ENCODE data around the gene KLF12.

The KLF12 gene

DNA sequence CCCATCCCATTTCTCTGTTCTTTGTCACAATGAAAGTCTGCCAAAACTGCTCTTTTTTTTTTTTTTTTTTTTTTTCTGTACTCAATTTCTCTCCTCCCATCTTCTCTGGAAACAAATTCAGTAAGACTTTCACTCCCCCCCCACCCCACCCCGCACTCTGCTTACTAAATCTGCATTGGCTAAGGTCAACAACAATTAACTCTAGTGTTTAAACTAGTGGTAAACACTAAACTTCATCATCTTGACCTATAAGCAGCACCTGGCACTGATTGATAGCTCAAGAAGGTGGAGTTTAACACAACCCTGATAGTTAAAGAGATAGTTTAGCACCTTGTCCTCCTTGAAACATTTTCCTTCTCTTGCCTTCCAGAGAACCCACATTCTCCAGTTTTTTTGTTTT is 14.1 kb upstream of the KLF12 start:
- no peaks in the 10 kb centered on the region for H3K9me3 Mint-ChIP-seq
- H3K27ac Mint-ChIP-seq = no peak overlapping the region
- H3K27me3 Mint-ChIP-seq (ENCODE audit: low read depth) = peaks cover 10% of the 10 kb centered on the region
- H3K4me1 Mint-ChIP-seq (ENCODE audit: low read depth) = no peaks in the 10 kb centered on the region
- H3K4me3 Mint-ChIP-seq = no peak overlapping the region
- H3K36me3 Mint-ChIP-seq (ENCODE audit: low read depth) = no peaks in the 10 kb centered on the region

DNA sequence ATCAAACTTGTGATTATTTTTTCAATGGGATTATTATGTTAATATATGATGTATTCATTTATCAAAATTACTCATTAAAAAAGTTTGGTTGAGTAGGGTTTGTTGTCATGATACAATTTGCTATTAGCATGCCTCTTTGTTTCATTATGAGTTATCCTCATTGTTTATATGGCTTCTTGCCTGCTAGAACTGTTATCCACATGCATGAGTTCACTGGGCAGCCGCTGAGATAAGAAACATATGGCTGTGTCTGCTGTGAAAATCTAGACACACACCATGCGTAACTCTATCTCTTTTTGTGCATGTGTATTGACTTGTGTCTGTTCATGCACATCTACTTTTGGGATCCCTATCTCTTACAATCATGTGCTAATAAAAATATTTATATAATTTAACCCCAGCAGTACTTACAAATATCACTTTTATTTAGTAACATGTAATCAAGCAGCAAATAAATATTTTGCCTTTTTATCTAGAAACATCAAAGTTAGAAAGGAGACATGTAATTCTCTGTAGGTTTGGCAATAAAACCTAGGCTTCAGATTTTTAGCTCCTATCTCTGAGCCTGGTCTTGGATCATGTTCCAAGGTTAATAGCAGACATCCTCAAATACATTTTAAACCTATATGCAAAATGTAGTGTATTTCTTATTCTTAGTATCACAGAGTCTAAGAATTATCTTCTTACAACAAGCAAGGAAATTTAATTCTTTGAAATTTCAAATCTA is 11.2 kb upstream of the KLF12 start:
- no peaks in the 10 kb centered on the region for H3K9me3 Mint-ChIP-seq
- no peak overlapping the region for H3K4me3 Mint-ChIP-seq
- no peaks in the 10 kb centered on the region for H3K36me3 Mint-ChIP-seq (ENCODE audit: low read depth)
- H3K4me1 Mint-ChIP-seq (ENCODE audit: low read depth) = no peaks in the 10 kb centered on the region
- H3K27ac Mint-ChIP-seq = no peak overlapping the region
- peaks cover 29% of the 10 kb centered on the region for H3K27me3 Mint-ChIP-seq (ENCODE audit: low read depth)

DNA sequence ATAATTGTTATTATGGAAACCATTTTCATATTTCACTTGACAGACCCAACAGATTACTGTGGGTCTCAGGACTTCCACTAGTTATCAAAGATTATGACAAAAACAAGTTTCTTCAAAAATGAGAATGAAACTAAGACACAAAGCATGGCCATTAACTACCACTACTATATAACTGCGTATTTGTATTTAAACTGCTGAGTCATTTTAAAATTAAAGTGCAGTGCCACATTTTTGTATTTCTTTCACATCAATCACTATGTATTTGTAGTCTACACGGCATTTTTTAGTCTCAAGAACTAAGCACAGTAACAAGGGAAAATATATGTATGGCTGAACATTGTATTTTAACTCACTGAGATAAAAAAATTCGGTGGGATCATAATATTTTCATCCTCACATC is 10.1 kb upstream of the KLF12 start:
- Mint-ChIP-seq H3K36me3 (ENCODE audit: low read depth) (no peaks in the 10 kb centered on the region), H3K27ac (no peak overlapping the region), H3K4me3 (no peak overlapping the region), H3K9me3 (no peaks in the 10 kb centered on the region), H3K4me1 (ENCODE audit: low read depth) (no peaks in the 10 kb centered on the region), H3K27me3 (ENCODE audit: low read depth) (peaks cover 24% of the 10 kb centered on the region)

DNA sequence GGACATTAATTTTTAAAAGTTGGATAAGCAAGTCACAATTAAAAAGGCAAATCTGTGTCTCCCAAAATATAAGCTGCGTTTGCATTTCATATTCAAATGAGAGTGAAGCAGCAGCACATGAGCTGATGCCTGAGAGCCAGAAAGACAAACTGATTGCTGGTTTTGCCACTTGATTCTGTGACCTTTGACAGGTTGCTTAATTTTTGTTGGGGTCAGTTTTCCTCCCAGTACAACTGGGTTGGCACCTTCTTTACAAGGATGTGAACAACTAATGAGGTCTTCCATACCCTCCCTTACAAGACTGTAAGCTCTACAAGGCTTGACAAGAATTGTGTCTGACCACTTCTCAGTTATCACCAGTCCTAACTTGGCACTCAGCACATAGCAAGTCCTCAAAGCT is 8.1 kb upstream of the KLF12 start:
- H3K36me3 Mint-ChIP-seq (ENCODE audit: low read depth) = no peaks in the 10 kb centered on the region
- H3K27ac Mint-ChIP-seq = no peak overlapping the region
- H3K4me1 Mint-ChIP-seq (ENCODE audit: low read depth) = no peaks in the 10 kb centered on the region
- H3K9me3 Mint-ChIP-seq = no peaks in the 10 kb centered on the region
- no peak overlapping the region for H3K4me3 Mint-ChIP-seq
- peaks cover 30% of the 10 kb centered on the region for H3K27me3 Mint-ChIP-seq (ENCODE audit: low read depth)

DNA sequence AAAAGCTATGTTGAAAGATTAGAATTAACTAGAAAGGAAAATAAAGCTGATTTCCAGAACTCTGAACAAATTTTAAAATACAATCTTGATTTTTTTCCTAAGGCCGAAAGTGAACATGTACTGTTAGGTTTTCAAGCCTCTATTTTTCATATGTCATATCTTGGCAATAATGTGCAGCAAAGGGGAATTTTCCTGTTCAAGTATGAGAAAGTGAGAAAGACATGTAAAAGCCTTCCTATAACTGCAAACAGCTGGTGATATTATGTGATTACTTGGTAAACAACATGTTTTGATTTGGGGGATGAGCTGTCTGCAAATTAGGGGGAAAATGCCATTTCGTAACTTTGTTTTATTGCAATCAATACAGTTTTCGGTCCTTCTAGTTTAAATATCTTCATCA is 4.0 kb upstream of the KLF12 start:
- no peaks in the 10 kb centered on the region for H3K4me1 Mint-ChIP-seq (ENCODE audit: low read depth)
- no peak overlapping the region for H3K4me3 Mint-ChIP-seq
- no peak overlapping the region for H3K27ac Mint-ChIP-seq
- no peaks in the 10 kb centered on the region for H3K36me3 Mint-ChIP-seq (ENCODE audit: low read depth)
- peaks cover 27% of the 10 kb centered on the region for H3K27me3 Mint-ChIP-seq (ENCODE audit: low read depth)
- no peaks in the 10 kb centered on the region for H3K9me3 Mint-ChIP-seq

DNA sequence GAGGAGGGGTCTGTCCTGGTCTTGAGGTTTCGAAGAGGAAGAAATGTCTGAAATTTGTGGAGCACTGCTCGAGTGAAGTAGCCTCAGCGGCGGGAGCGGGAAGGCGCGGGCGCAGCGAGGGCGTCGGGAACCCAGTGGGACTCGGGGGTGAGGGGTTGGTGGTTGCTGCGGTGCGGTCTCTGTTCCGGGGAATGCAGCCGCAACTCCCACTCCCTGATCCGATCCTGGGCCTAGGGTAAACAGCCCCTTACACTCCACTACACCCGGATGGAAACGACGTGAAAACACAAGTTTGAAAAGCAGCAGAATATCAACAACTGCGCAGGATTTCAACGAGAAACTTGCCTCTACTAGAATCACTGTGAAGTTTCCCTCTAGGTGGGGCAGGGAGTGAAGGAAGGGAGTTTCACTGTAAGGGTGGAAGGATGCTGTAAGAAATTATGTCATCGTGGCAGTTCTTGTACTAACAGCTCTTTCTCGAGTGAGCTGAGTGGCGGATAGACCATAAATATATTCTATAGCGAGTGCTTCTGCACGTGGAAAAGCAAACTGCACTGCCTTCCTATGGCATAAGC is 2.0 kb upstream of the KLF12 start:
- Mint-ChIP-seq H3K36me3 (ENCODE audit: low read depth) (no peaks in the 10 kb centered on the region), H3K27ac (no peak overlapping the region), H3K27me3 (ENCODE audit: low read depth) (peaks cover 16% of the 10 kb centered on the region), H3K4me1 (ENCODE audit: low read depth) (peaks cover 10% of the 10 kb centered on the region), H3K4me3 (no peak overlapping the region), H3K9me3 (no peaks in the 10 kb centered on the region)

DNA sequence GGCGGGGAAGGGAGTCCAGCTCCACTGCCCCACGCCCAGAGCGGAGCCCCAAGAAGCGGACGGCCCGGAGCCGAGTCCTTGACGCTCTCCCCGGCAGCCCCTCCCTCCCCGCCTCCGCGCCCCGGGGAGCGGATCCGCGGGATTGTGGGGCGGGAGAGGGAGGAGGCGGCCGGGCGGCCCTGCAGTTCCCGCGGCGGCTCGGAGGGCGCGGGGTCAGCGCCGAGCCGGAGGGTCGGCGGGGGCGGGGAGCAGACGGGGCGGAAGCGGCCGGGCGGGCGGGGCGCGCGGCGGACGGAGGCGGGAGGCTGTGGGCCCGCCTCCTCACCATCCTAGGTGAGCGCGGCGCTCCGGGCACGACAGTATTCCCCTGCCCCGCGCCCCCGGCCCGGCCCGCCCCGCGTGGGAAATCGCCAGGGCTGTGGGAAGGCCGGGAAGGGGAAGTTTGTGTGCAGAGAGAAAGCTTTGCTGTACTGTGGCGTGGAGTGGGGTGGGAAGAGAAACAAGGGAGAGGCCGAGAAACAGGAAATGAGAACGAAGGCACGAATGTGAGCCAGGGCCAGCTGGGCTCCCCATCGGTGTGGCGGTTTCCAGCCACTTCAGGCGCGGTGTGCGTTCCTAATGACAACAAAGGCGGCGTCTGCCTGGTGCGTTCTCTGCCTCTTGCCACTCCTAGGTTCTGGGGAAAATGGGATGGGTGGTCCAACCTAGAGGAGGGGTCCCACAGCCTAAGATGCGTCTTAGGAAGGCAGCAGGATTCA is 1.3 kb upstream of the KLF12 start:
- Mint-ChIP-seq H3K27ac (no peak overlapping the region), H3K4me3 (no peak overlapping the region), H3K4me1 (ENCODE audit: low read depth) (peaks cover 15% of the 10 kb centered on the region), H3K9me3 (no peaks in the 10 kb centered on the region), H3K36me3 (ENCODE audit: low read depth) (no peaks in the 10 kb centered on the region), H3K27me3 (ENCODE audit: low read depth) (peaks cover 9% of the 10 kb centered on the region)

DNA sequence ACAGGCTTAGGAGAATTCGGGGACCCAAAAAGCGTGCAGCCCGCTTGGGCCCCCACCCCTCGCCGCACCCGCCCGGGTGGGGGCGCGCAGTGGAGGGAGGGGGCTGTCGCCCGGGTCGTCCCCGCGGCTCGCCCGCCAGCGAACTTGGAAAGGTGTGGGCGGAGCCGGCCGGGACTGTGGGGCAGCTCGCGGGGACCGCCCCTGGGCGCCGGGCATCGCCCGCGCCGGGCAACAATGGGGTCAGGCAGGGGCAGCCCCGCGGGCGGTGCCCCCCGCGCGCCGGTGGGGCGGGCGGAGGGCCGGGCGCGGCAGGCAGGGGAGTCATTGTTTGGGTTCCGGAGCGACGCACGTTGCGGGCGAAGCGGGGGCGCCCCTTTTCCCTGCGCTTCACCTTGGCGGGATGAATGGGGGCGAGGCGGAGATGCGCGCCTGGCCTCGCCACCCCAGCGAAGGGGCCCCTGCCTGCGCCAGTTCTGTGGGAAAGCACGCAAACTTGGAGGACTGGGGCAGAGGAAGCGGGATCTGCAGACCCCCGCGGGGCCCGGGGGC is 647 bp upstream of the KLF12 start:
- peaks cover 20% of the 10 kb centered on the region for H3K4me1 Mint-ChIP-seq (ENCODE audit: low read depth)
- H3K4me3 Mint-ChIP-seq = peak overlapping the region; percentile 66
- peaks cover 8% of the 10 kb centered on the region for H3K27me3 Mint-ChIP-seq (ENCODE audit: low read depth)
- no peaks in the 10 kb centered on the region for H3K9me3 Mint-ChIP-seq
- H3K27ac Mint-ChIP-seq = peak overlapping the region; percentile 42
- no peaks in the 10 kb centered on the region for H3K36me3 Mint-ChIP-seq (ENCODE audit: low read depth)

DNA sequence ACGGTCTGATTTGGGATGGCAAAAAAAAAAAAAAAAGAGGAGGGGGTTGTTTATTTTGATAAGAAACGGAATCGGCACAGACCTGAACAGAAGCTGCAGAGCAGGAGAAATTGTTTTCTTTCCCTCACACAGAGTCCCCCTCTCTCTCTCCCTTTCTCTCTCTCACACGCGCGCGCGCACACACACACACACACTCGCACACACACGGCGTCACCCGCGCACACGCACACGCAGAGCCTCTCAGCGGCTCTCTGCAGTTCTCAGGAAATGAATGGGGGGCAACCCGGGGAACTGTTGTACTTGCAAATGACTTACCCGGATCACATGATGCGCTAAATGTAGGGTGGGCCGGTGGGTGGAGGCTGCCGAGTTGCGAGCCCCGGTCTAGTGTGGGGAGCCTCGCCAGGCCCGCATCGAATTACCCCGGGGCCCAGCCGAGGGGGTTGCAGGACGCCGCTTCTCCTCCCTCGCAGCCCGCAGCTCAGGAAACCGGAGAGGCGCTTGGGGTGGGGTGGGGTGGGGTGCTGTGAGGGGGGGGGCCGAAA is 475 bp downstream of the KLF12 start:
- no peaks in the 10 kb centered on the region for H3K36me3 Mint-ChIP-seq (ENCODE audit: low read depth)
- peaks cover 27% of the 10 kb centered on the region for H3K4me1 Mint-ChIP-seq (ENCODE audit: low read depth)
- peak overlapping the region; percentile 95 for H3K4me3 Mint-ChIP-seq
- H3K27me3 Mint-ChIP-seq (ENCODE audit: low read depth) = peaks cover 3% of the 10 kb centered on the region
- H3K27ac Mint-ChIP-seq = peak overlapping the region; percentile 97
- no peaks in the 10 kb centered on the region for H3K9me3 Mint-ChIP-seq

DNA sequence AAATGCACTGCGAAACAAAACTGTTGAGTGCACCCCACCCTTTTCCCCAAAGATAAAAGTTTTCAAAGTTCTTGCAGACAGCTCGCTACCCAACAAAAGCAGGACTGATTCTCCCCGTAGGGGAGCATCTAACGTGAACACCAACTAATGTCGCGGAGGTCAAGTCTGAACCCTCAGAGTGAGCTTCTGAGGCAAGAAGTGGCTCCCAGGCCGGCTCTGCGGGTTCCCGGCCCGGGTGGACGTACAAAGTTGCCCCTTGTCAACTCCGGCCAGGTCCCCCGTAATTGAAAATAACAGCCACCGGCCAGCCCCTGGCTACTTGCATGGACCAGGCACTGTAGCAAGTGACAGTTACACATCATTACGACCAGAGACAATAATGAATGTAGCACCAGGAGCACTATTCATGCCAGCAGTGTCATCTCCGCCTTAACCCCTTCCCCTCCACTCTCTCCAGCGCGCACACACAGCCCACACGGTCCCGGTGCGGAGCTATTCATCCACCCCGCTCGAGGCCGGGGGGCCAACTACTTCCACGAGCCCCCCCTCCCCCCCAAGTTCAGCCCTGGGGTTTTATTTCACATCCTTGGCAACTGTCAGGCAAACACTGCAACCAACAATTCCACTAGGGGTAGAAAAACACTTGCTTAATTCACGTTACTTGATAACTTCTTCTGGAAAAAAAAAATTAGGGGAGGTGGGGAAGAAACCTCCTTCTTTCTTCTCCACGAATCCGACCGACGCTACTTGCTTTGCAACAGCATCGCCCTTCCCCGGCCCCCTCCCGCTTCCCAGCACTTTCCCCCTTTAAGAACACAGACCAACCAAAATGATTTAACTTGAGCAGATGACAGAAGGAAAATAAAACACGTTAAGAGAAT is 1.2 kb downstream of the KLF12 start:
- H3K4me3 Mint-ChIP-seq = peak overlapping the region; percentile 95
- no peaks in the 10 kb centered on the region for H3K9me3 Mint-ChIP-seq
- H3K4me1 Mint-ChIP-seq (ENCODE audit: low read depth) = peaks cover 30% of the 10 kb centered on the region
- peak overlapping the region; percentile 97 for H3K27ac Mint-ChIP-seq
- no peaks in the 10 kb centered on the region for H3K36me3 Mint-ChIP-seq (ENCODE audit: low read depth)
- no peaks in the 10 kb centered on the region for H3K27me3 Mint-ChIP-seq (ENCODE audit: low read depth)

DNA sequence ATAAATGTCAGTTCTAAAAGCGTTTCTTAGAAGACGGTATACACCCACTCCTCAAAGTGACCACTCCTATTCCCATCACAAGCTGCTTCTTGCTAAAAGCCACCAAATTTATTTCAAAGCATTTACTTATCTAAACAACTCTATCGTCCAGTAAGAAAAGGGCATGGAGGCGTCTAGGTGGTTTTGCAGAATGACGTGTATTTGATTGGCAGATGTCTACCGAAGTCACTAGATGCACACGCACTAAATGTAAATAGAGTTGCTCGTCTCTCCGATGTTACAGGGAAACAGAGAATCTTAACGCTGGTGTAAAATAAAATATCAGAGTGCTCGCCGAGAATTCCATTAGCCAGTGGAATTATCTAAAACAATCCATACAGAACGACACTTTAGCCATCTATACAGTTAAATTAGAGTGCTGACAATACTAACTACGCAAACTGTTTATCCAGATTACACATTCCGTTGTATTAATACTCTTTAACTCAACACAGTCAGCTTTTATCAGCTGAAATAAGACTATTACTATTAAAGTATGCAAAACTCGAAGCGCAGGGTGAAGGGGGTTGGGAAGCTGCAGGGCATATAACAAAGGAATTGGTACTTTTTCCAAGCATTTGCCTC is 1.9 kb downstream of the KLF12 start:
- peak overlapping the region; percentile 97 for H3K27ac Mint-ChIP-seq
- H3K27me3 Mint-ChIP-seq (ENCODE audit: low read depth) = no peaks in the 10 kb centered on the region
- H3K4me1 Mint-ChIP-seq (ENCODE audit: low read depth) = peaks cover 31% of the 10 kb centered on the region
- peak overlapping the region; percentile 95 for H3K4me3 Mint-ChIP-seq
- no peaks in the 10 kb centered on the region for H3K9me3 Mint-ChIP-seq
- H3K36me3 Mint-ChIP-seq (ENCODE audit: low read depth) = no peaks in the 10 kb centered on the region

DNA sequence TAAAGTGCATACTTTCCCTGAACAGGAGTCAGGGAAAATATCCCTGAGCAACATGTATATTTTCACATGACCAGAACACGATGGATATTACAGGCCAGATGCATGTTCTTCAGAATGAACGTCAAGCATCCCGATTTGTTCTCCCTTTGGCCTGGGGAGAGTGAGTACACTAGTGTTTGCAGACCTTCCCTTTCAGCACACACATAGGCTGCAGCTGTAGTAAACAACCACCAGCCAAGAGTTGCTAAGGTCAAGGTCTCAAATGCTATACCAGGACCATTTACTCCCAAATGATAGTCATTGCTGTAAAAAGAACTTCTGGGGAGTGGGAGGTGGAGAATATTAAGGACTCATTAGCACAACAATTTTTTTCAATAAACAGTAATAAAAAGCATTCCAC is 3.0 kb downstream of the KLF12 start:
- peaks cover 33% of the 10 kb centered on the region for H3K4me1 Mint-ChIP-seq (ENCODE audit: low read depth)
- no peak overlapping the region for H3K4me3 Mint-ChIP-seq
- no peaks in the 10 kb centered on the region for H3K27me3 Mint-ChIP-seq (ENCODE audit: low read depth)
- no peak overlapping the region for H3K27ac Mint-ChIP-seq
- no peaks in the 10 kb centered on the region for H3K36me3 Mint-ChIP-seq (ENCODE audit: low read depth)
- H3K9me3 Mint-ChIP-seq = no peaks in the 10 kb centered on the region

DNA sequence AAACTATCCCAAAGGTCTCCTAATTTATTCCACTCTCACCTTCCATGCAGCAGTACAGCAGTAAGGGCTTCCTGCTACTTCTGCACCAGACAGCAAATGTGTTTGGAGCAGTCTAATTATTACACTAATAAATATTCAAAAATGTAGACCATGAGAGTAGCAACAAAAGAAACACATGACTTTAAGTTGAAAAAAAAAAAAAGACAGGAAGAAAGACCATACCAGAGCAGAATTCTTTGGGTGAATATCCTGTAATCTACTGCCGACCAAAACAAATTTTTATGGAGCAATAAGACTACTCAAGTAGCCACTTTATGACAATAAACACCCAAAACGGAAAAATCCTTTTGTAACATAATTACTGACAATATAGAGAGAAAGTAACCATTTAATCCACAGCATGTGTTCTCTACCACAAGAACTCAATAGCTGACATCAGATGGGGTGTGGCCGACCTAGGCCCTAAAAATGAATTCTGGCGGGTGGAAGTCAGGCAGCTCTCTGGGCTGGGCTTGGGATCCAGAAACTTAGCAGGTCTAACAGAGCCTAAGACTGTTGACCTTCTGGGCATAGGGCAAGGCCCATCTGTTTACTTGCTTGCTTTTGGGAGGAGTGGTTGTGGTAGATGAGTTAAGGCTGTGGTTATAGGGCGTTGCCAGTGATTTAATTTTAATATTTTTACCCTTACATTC is 4.6 kb downstream of the KLF12 start:
- no peaks in the 10 kb centered on the region for H3K9me3 Mint-ChIP-seq
- peak overlapping the region; percentile 42 for H3K4me3 Mint-ChIP-seq
- no peaks in the 10 kb centered on the region for H3K36me3 Mint-ChIP-seq (ENCODE audit: low read depth)
- peak overlapping the region; percentile 62 for H3K27ac Mint-ChIP-seq
- H3K4me1 Mint-ChIP-seq (ENCODE audit: low read depth) = peaks cover 33% of the 10 kb centered on the region
- H3K27me3 Mint-ChIP-seq (ENCODE audit: low read depth) = no peaks in the 10 kb centered on the region

Measured in T-helper 1 cell treated with Interleukin-12 subunit alpha and Interleukin-12 subunit beta and Interleukin-4 antibody, amounts not matched to agents 30 μg/mL and 1 μg/mL, for 36 hours (primary cell).